K562 treated with DMSO at 1 percent for 48 hours (cell line): ENCODE measurements around the gene FTMT. TPM values are rescaled to one million over a fixed set of nuclear protein-coding genes. Genes with fewer than 3 reads are reported as not detected.

Experiments used
- total RNA-seq: library from RNA; unstranded; fragments of 300-600 nt; gene quantifications from 2 replicates; pipeline ENCODE4 v1.2.3, GENCODE V29; 2022; ENCODE audit warnings: low replicate concordance; ENCODE audit errors: extremely low read depth

The FTMT gene
- total RNA-seq = not detected in 2 replicates

DNA sequence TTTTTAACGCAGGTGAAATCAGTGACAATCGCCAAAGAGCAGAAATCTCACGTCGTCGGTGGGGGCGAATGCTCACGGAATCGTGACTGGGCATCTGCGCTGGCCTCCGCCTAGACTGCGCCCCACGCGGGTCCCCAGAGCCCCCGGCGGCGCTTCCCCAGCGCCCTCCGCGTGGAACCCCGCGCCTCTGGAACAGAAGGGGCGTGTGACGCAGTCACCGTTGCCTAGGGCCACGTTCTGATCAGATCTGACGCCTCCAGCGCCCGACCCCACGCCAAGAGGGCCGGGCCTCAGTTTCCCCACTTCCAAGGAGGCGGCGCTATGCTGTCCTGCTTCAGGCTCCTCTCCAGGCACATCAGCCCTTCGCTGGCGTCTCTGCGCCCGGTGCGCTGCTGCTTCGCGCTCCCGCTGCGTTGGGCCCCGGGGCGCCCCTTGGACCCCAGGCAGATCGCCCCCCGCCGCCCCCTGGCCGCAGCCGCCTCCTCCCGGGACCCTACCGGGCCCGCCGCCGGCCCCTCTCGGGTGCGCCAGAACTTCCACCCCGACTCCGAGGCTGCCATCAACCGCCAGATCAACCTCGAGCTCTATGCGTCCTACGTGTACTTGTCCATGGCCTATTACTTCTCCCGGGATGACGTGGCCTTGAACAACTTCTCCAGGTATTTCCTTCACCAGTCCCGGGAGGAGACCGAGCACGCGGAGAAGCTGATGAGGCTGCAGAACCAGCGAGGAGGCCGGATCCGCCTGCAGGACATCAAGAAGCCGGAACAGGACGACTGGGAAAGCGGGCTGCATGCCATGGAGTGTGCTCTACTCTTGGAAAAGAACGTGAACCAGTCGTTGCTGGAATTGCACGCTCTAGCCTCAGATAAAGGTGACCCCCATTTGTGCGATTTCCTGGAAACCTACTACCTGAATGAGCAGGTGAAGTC is at the start of gene FTMT:
Gene FTMT (plus strand): TSS at position 240 of the 932 bp plus-strand sequence. CDS start 82 bp downstream, at position 322.

Other genes with a start within 250 kb of the FTMT start
- not detected in 2 replicates for gene SRFBP1, start 110.1 kb downstream of the FTMT start, total RNA-seq
- gene LOX, start 226.4 kb downstream of the FTMT start, total RNA-seq = not detected in 2 replicates